ENCODE data around the gene PPHLN1.

GRCh38 chr12:42306297-42306696 is 19.7 kb upstream of the PPHLN1 start:
- TF ChIP-seq YY1 (IDR thresholded peaks at IDR 0.05; ENCODE audit: low read depth) (no peak), CEBPB (IDR thresholded peaks at IDR 0.05) (no peak), REST (IDR thresholded peaks at IDR 0.05; ENCODE audit: low read depth) (no peak), EGR1 (IDR thresholded peaks at IDR 0.05) (no peak), EP300 (IDR thresholded peaks at IDR 0.05; ENCODE audit: borderline replicate concordance) (no peak), CREB1 (IDR thresholded peaks at IDR 0.05; ENCODE audit: low read depth) (no peak), MAX (IDR thresholded peaks at IDR 0.05) (no peak), ZBTB7A (IDR thresholded peaks at IDR 0.05; ENCODE audit: low read depth) (no peak), FOXM1 (IDR thresholded peaks at IDR 0.05; ENCODE audit: borderline replicate concordance, low read depth) (no peak), TCF12 (IDR thresholded peaks at IDR 0.05; ENCODE audit: low read depth) (no peak), RAD21 (IDR thresholded peaks at IDR 0.05; ENCODE audit: low read depth) (no peak), TEAD4 (IDR thresholded peaks at IDR 0.05) (no peak), TAF1 (IDR thresholded peaks at IDR 0.05; ENCODE audit: low read depth) (no peak)
